Activated T-helper 2 cell treated with anti-CD3 and anti-CD28 coated beads, Interferon-gamma antibody, Interleukin-2, Interleukin-4, amounts not matched to agents 10 μg/mL and 5 μg/mL and 100 μg/mL, durations not matched to agents 14 hours and 24 hours and 36 hours (primary cell): ENCODE results near the gene DUT. TPM values are rescaled to one million over a fixed set of nuclear protein-coding genes. Genes with fewer than 3 reads are reported as not detected.

Source experiments
- DNase-seq: peaks from one replicate; pipeline ENCODE4 v3.0.0; 2021; ENCODE audit warnings: low spot score
- H3K27ac Mint-ChIP-seq: one replicate; pipeline ENCODE4 v1.8.0; 2021; ENCODE audit warnings: mixed read lengths
- H3K27me3 Mint-ChIP-seq: one replicate; pipeline ENCODE4 v1.8.0; 2021; ENCODE audit warnings: low read depth, mixed read lengths
- H3K36me3 Mint-ChIP-seq: one replicate; pipeline ENCODE4 v1.8.0; 2021; ENCODE audit warnings: low read depth, mixed read lengths
- H3K4me1 Mint-ChIP-seq: one replicate; pipeline ENCODE4 v1.8.0; 2021; ENCODE audit warnings: low read depth, mixed read lengths
- H3K4me3 Mint-ChIP-seq: one replicate; pipeline ENCODE4 v1.8.0; 2021; ENCODE audit warnings: low read depth, mild to moderate bottlenecking, moderate library complexity, mixed read lengths
- H3K9me3 Mint-ChIP-seq: one replicate; pipeline ENCODE4 v1.8.0; 2021; ENCODE audit warnings: mixed read lengths
- intact Hi-C: fragments of 100-400 bp; cut with micrococcal nuclease; formaldehyde crosslinking; loops from one replicate; pipeline ENCODE4 v1.15.1; 2023
- total RNA-seq: library from RNA; stranded (reverse); gene quantifications from 2 replicates; pipeline ENCODE4 v1.2.3, GENCODE V29; 2022

DUT gene
- total RNA-seq, 1 donor from 2014 or later, result 204 TPM

DNA sequence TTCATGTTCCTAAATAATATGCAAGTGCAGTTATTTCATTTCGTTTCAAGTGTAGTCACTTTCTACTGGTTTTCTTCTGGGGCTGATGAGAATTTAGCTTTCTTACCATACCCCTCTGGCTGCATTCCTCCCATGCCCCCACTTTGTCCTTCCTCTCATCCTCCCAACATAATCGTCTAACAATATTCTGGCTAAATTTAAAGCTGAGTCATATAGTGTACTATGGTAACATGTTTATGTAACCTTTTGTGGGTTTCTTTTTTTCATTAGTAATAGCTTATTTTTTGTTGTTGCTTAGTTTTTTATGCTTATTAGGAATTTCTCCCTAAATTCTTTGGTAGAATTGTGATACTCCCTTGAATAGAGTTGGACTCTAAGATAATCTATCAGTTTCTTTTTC, 30.5 kb downstream of the DUT start:
- Mint-ChIP-seq H3K4me1 (peaks cover 6% of the 10 kb centered on the region), H3K36me3 (no peaks in the 10 kb centered on the region), H3K9me3 (no peaks in the 10 kb centered on the region), H3K27me3 (peaks cover 9% of the 10 kb centered on the region), H3K27ac (no peak overlapping the region), H3K4me3 (no peak overlapping the region)
- no peak for DNase-seq
- intact Hi-C loops, result no loop called here

DNA sequence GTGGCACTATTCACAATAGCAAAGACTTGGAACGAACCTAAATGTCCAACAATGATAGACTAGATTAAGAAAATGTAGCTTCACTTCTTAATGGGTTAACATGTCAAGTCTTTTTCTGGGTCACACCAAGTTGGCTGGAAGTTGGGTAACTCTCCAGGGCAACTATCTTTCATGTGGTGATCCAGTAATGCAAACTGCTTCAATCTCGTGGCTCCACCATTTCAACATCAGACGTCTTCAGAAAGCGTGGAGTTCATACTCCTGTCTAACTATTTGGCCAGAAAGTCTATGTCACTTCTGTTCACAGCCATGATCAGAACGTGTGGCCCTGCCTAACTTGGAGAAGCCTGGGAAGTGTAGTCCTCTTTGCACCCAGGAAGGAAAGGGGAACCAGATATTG, 32.2 kb downstream of the DUT start:
- Mint-ChIP-seq H3K27ac (no peak overlapping the region), H3K27me3 (peaks cover 12% of the 10 kb centered on the region), H3K9me3 (no peaks in the 10 kb centered on the region), H3K36me3 (no peaks in the 10 kb centered on the region), H3K4me1 (peaks cover 4% of the 10 kb centered on the region), H3K4me3 (no peak overlapping the region)
- intact Hi-C loops, result no loop called here
- no peak for DNase-seq

DNA sequence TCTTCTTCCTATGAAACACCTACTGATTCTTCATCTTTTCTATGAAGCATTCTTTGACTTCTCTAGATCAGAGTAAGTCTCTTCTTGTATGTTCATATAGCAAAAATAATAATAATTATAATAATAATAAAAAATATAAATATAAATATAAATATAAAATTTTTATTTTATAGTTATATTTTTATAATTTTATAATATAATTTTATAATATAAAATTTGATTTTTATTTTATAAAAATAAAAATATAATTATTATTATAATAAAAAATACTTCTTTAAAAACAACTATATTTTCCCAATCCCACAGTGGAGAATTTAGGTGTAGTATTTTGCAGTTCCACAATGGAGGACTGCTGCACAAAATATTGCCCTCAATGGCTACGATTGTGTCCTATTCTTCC, 34.3 kb downstream of the DUT start:
- no peaks in the 10 kb centered on the region for H3K9me3 Mint-ChIP-seq
- no peak for DNase-seq
- H3K27ac Mint-ChIP-seq, result no peak overlapping the region
- peaks cover 13% of the 10 kb centered on the region for H3K27me3 Mint-ChIP-seq
- no peaks in the 10 kb centered on the region for H3K36me3 Mint-ChIP-seq
- intact Hi-C loops, result no loop called here
- no peak overlapping the region for H3K4me3 Mint-ChIP-seq
- H3K4me1 Mint-ChIP-seq, result no peaks in the 10 kb centered on the region

GRCh38 chr15:48366584-48367312, 35.5 kb downstream of the DUT start:
- Mint-ChIP-seq H3K27me3 (peaks cover 13% of the 10 kb centered on the region), H3K4me1 (no peaks in the 10 kb centered on the region), H3K4me3 (no peak overlapping the region), H3K36me3 (no peaks in the 10 kb centered on the region), H3K9me3 (no peaks in the 10 kb centered on the region), H3K27ac (no peak overlapping the region)
- intact Hi-C loops, result no loop called here
- no peak for DNase-seq

GRCh38 chr15:48367483-48367882, 36.3 kb downstream of the DUT start:
- Mint-ChIP-seq H3K27me3 (peaks cover 13% of the 10 kb centered on the region), H3K9me3 (no peaks in the 10 kb centered on the region), H3K27ac (no peak overlapping the region), H3K36me3 (no peaks in the 10 kb centered on the region), H3K4me3 (no peak overlapping the region), H3K4me1 (no peaks in the 10 kb centered on the region)
- DNase-seq, result no peak
- intact Hi-C loops, result no loop called here

GRCh38 chr15:48370460-48370859, 39.2 kb downstream of the DUT start:
- no peak overlapping the region for H3K27ac Mint-ChIP-seq
- H3K4me1 Mint-ChIP-seq, result no peaks in the 10 kb centered on the region
- intact Hi-C loops, result no loop called here
- H3K9me3 Mint-ChIP-seq, result no peaks in the 10 kb centered on the region
- no peak overlapping the region for H3K4me3 Mint-ChIP-seq
- H3K27me3 Mint-ChIP-seq, result peaks cover 20% of the 10 kb centered on the region
- H3K36me3 Mint-ChIP-seq, result no peaks in the 10 kb centered on the region
- DNase-seq, result no peak

- Mint-ChIP-seq H3K4me1 (no peaks in the 10 kb centered on the region), H3K27me3 (peaks cover 22% of the 10 kb centered on the region), H3K27ac (no peak overlapping the region), H3K9me3 (no peaks in the 10 kb centered on the region), H3K36me3 (no peaks in the 10 kb centered on the region), H3K4me3 (no peak overlapping the region)
- intact Hi-C loops, result no loop called here
- no peak for DNase-seq
Measured at GRCh38 chr15:48371550-48371949, 40.3 kb downstream of the DUT start.

GRCh38 chr15:48371961-48372360, 40.7 kb downstream of the DUT start:
- H3K27me3 Mint-ChIP-seq, result peaks cover 22% of the 10 kb centered on the region
- H3K9me3 Mint-ChIP-seq, result no peaks in the 10 kb centered on the region
- no peak overlapping the region for H3K27ac Mint-ChIP-seq
- no peak for DNase-seq
- no peaks in the 10 kb centered on the region for H3K4me1 Mint-ChIP-seq
- H3K36me3 Mint-ChIP-seq, result no peaks in the 10 kb centered on the region
- H3K4me3 Mint-ChIP-seq, result no peak overlapping the region
- intact Hi-C loops, result no loop called here

- intact Hi-C loops, result no loop called here
- no peak overlapping the region for H3K27ac Mint-ChIP-seq
Measured at GRCh38 chr15:48373821-48374451, 42.7 kb downstream of the DUT start.

GRCh38 chr15:48374472-48374871, 43.2 kb downstream of the DUT start:
- H3K27ac Mint-ChIP-seq, result no peak overlapping the region
- no peak overlapping the region for H3K4me3 Mint-ChIP-seq
- peaks cover 19% of the 10 kb centered on the region for H3K27me3 Mint-ChIP-seq
- no peaks in the 10 kb centered on the region for H3K4me1 Mint-ChIP-seq
- intact Hi-C loops, result no loop called here
- DNase-seq, result no peak
- H3K36me3 Mint-ChIP-seq, result no peaks in the 10 kb centered on the region
- no peaks in the 10 kb centered on the region for H3K9me3 Mint-ChIP-seq

More at GRCh38 chr15:48373821-48374451, 42.7 kb downstream of the DUT start:
- DNase-seq, result no peak
- no peaks in the 10 kb centered on the region for H3K9me3 Mint-ChIP-seq
- no peaks in the 10 kb centered on the region for H3K4me1 Mint-ChIP-seq
- H3K36me3 Mint-ChIP-seq, result no peaks in the 10 kb centered on the region
- no peak overlapping the region for H3K4me3 Mint-ChIP-seq
- peaks cover 21% of the 10 kb centered on the region for H3K27me3 Mint-ChIP-seq

- Mint-ChIP-seq H3K36me3 (no peaks in the 10 kb centered on the region), H3K4me3 (no peak overlapping the region), H3K27me3 (peaks cover 19% of the 10 kb centered on the region), H3K27ac (no peak overlapping the region), H3K9me3 (no peaks in the 10 kb centered on the region), H3K4me1 (no peaks in the 10 kb centered on the region)
- no peak for DNase-seq
- intact Hi-C loops, result no loop called here
Measured at GRCh38 chr15:48375767-48376166, 44.5 kb downstream of the DUT start.

DNA sequence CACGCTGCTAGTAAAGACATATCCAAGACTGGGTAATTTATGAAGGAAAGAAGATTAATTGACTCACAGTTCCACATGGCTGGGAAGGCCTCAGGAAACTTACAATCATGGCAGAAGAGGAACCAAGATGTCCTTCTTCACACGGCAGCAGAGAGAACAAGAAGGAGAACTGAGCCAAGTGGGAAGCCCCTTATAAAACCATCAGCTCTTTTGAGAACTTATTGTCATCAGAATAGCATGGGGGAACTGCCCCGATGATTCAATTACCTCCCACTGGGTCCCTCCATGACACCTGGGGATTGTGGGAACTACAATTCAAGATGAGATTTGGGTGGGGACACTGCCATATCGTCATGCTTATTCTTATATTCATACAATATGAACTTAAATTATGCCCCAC, 49.0 kb downstream of the DUT start:
- Mint-ChIP-seq H3K4me1 (no peaks in the 10 kb centered on the region), H3K9me3 (no peaks in the 10 kb centered on the region), H3K36me3 (no peaks in the 10 kb centered on the region), H3K27ac (no peak overlapping the region), H3K4me3 (no peak overlapping the region), H3K27me3 (peaks cover 16% of the 10 kb centered on the region)
- DNase-seq, result no peak
- intact Hi-C loops, result no loop called here

DNA sequence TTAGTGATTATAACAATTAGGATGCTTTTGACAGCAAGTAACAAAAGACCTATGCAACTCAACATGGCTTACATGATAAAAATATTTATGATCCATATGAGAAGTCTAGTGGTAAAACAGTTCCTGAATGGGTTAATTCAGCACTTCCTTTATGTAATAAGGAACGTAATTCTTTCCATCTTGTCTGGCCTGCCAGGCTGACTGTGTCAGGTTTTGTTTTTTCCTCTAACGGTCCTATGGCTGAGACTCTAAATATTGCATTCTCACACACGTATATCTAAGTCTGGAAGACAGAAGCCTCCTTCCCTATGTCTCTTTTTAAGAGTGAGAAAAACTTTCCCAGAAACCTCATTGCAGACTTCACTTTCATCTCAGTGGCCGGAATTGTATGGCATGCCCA, 50.6 kb downstream of the DUT start:
- Mint-ChIP-seq H3K4me3 (no peak overlapping the region), H3K27me3 (peaks cover 12% of the 10 kb centered on the region)

More for the DNA sequence above, 50.6 kb downstream of the DUT start:
- intact Hi-C loops, result no loop called here
- no peaks in the 10 kb centered on the region for H3K4me1 Mint-ChIP-seq
- H3K9me3 Mint-ChIP-seq, result no peaks in the 10 kb centered on the region
- H3K27ac Mint-ChIP-seq, result no peak overlapping the region
- DNase-seq, result no peak
- H3K36me3 Mint-ChIP-seq, result no peaks in the 10 kb centered on the region
